HG03095 (cell line): Measurements from ENCODE around the gene IDI1.
"Not testable (repeated sequence)": the region's sequence is repeated elsewhere in the genome, so short reads cannot be mapped to it uniquely, and the experiment has no call there.

Source experiments
- ATAC-seq: cut with Tn5 transposase; IDR thresholded peaks from one replicate; pipeline ENCODE4 v1.9.1; 2021; ENCODE audit warnings: moderate library complexity; ENCODE audit not compliant: unreplicated experiment

Gene IDI1

DNA sequence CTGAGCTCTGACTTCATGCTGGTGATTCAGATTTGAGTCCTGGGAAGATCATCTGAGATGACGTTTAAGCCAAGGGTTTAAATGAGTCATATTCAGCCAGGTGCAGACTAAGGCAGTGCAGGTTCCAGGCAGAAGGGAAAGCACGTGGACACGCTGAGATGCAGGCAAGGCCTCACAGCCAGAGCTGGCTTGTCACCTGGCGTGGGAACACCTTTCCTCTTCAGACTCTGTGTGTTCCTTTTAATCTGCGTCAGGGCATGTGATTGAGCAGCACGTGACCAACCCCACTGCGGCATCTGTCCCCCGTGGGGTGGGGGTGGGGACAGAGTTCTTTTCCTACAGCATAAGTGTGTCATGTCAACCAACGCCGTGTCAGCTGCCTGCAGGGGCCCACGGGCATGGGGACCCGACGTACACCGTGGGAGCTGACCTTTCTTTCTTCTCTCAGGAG, 12.6 kb downstream of the IDI1 start:
- ATAC-seq = peak; percentile 64

DNA sequence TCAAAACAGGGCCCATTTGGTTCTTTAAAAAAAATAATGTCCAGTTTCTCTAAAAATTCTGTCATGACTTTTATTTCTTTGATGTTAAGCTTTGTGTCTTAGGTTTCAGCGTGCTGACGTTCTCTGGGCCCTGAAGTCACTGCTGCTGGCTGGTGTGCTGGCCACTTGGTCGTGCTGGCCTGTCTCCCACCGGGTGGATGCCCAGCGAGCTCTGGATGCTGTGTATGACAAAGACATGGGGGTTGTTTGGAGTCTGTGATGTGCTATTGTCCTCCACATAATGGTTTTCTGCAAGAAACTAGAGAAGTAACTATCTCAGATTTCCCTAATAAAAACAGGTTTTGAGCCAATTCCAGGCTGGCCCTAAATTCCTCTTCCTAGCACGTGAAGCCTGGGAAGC, 13.7 kb downstream of the IDI1 start:
- ATAC-seq = no peak

- no peak for ATAC-seq
Observed at GRCh38 chr10:1034758-1035157, 14.2 kb downstream of the IDI1 start.

- no peak for ATAC-seq
Observed at GRCh38 chr10:1033601-1034000, 15.3 kb downstream of the IDI1 start.

- no peak for ATAC-seq
Observed at GRCh38 chr10:1029838-1030237, 19.1 kb downstream of the IDI1 start.

DNA sequence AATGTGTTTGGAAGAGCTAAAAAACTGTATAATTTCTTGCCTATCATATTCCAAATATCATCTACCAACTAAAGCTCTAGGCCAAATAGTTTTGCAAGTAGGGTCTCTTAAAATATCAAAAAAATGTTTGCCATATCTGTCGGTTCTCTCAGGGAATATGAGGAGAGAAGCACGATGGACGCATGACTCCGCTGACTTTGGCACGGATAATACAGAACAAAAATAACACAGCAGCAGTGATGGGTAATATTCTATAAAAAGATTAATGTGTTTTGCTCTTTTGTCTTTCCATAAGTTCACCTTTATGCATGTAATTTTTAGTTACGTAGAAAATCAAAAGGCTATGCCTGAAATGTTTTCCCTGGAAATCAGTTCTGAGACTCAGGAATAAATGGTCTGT, 22.3 kb downstream of the IDI1 start:
- no peak for ATAC-seq

GRCh38 chr10:1025683-1026082, 23.2 kb downstream of the IDI1 start, which contains the start of gene IDI2:
IDI2 (minus strand) TSS chr10:1025859; CDS start chr10:1024723, 1,136 bp downstream.
- no peak for ATAC-seq

DNA sequence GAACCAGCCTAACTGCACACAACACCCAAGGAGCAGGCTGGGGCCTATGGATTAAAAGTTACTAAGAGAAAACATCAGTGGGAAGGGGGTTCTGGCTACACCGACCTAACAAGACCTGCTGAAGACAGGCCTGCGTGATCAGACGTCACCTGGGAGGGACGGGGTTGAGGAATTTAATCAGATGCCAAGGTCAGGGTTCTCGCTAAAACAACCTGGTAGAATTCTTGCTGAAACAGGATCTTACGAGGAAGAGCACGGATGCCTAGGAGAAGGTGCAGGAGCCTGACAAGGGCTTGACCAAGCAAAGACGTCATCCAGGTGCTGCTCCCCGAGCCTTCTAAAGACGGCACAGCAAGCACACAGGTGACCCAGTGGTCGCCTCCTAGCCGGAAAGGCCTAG, 24.8 kb downstream of the IDI1 start:
- no peak for ATAC-seq

DNA sequence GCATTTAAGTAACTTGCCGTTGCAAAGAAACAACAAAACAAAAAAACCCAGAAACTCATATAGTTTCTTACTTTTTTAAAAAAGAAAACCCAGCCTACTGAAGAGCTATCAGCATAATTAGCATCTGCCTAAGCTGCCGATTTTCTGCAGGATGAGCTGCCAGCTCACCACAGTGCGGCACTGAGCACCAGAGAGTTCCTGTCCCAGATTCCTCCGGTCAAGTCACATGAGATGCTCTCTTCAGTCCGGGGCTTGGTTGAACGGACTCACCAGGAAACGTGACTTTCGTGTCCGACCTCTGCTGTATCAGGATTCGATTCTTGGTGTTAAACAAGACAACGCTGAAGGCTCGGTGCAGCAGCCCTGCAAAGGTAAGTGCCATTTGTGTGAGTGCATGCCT, 26.5 kb downstream of the IDI1 start:
- no peak for ATAC-seq

DNA sequence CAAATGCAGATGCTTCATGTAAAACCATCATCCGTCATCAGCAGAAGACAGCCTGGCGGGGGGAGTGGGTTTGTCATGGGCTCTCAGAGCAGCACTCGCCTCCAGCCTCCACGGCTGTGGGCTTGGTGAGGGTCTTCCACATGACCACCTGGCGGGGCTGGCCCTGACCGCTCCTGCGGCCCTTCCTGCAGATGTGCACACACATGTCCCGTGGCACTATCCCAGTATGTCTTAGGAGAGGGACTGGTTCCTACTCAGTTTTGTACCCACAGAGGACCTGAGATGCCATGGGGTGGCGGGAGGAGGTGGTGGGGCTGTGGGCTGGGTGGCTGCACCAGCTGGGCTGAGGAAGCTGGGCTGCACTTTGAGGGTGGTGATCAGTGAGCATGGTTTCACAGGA, 28.0 kb downstream of the IDI1 start:
- ATAC-seq = no peak

- no peak for ATAC-seq
Observed at GRCh38 chr10:1020460-1020859, 28.5 kb downstream of the IDI1 start.

DNA sequence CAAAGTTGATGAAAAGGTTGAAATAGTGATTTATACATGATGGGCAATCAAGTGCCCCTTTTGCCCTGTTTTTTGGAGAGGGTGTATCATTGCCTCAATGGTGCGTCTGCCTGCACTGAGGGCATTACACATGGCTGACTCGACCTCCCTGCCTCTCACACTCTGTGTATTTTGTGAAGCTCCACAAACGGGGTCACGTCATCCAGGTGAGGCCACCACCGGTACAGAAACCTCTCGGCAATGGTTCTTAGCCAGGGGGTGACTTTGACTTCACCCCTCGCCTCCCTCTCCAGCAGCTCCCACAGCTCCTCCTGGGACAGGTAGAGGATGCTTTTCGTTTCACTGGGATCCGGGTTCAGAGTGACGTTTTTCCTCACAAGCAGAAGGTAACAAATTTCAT, 29.6 kb downstream of the IDI1 start:
- no peak for ATAC-seq

- no peak for ATAC-seq
Observed at GRCh38 chr10:1015688-1016087, 33.2 kb downstream of the IDI1 start.

GRCh38 chr10:1011696-1012095, 37.2 kb downstream of the IDI1 start:
- ATAC-seq = no peak

DNA sequence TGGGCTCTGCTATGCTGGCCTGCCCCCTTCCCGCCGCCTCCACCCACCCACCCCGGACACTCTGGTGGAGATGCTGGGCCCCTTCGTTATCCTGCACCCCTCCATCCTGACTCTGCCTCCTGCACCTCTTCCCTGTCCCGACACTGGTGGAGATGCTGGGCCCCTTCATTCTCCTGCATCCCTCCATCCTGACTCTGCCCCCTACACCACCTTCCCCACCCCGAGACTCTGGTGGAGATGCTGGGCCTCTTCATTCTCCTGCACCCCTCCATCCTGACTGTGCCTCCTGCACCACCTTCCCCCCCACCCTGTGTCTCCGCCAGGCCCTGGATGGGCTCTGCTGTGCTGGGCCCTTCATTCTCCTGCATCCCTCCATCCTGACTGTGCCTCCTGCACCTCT, 38.2 kb downstream of the IDI1 start:
- ATAC-seq = no peak

DNA sequence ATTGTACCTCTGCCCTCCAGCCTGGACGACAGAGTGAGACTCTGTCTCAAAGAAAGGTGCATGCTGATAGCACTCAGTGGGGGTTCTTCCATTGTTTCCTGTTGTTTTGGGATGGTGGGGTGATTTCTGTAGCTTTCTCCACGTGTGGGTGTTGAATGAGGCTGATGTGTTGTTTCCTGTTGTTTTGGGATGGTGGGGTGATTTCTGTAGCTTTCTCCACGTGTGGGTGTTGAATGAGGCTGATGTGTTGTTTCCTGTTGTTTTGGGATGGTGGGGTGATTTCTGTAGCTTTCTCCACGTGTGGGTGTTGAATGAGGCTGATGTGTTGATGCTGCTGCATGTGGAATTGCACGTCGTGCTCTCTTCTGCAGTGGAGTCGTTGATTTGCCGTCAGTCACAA, 39.0 kb downstream of the IDI1 start:
- ATAC-seq = not testable (repeated sequence)

DNA sequence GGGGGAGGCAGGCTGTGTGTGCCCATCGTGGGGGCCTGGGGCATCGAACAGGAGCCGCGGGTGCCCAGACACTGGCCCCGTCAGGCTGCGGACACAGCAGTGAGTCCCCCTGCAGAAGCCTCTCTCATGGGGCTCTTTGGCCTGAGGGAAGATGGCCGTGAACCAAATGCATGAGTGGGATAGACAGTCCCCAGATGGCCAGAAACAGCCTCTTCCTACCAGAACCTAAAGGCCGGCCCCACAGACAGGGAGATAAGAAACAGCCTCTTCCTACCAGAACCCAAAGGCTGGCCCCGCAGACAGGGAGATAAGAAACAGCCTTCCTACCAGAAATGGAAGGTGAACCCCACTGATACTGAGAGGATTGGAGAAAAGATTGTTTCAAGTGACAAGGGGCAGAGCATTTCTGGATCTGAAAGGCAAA, 39.8 kb downstream of the IDI1 start:
- ATAC-seq = no peak

DNA sequence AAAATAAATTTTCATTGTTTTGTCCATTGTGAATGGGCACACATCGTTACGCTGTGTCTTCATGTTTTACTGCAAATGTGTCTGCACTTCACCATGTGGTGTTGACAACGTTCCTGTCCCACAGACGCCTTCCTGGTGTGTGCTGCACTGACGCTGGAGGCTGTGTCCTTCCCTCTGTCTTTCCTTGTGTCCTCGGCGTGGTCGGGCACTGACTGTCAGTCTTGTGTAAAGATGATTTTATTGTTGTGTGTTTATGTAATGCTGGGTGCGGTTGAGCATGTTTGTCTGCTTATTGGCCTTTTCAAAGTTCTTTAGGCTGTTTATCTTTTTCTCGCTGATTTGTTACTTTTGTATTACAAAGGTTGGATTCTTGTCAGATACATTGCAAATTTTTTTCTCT, 41.3 kb downstream of the IDI1 start:
- ATAC-seq = no peak

GRCh38 chr10:1006573-1006972, 42.3 kb downstream of the IDI1 start:
- no peak for ATAC-seq

DNA sequence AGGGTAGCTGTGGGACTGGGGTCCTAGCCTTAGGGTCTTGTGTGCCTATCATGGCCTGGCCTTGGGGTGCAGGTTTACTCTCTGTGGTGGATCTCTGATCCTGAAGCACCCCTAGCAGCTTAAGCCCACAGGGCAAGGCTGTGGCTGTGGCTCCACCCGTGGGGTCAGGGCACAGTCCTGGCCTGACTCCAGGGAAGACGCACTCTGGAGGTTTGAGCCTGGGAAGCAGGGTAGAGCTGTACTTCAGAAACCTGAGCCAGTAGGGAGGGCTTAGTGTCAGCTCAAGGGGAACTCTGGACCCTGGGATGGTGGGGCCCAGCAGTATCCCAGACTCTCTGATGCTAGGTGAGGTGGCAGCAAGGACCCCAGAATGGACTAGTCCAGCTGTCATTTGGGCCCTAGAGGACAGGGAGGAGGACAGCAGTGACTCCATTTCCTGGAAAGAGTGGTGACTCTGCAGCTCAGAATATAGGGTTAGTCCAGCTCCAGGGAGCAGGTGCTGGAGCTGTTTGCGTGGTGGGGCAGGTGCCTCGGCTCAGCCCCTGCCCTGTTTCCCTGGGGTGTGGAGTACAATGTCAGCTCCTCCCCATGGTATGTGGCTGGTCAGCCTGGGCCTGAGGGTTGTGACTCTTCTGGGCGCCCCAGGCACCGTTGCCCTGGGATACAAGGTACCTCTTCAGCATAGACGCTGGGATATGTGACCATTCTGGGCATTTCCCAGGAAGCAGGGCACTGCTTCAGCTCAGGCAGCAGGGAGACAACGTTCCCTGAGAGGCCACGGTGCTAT, 44.8 kb downstream of the IDI1 start:
- ATAC-seq = no peak

DNA sequence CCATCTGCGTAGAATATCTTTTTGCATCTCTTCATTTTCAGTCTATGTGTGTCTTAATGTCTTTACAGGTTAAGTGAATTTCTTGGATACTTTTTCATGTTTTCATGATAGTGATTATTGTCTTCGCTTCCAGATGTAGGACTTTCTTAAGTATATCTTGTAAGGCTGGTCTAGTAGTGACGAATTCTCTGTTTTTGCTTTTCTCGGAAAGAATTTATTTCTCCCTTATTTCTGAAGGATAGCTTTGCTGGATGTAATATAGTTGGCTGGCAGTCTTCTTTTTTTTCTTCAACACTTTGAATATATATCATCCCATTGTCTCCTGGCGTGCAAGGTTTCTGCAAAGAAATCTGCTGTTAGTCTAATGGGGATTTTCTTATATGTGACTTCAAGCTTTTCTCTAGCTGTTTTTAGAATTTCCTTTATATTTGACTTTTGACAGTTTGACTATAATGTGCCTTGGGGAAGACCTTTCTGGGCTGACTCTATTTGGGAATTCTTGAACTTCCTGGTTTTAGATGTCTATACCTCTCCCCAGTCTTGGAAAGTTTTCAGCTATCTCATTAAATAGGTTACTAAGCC, 46.4 kb downstream of the IDI1 start:
- ATAC-seq = no peak

DNA sequence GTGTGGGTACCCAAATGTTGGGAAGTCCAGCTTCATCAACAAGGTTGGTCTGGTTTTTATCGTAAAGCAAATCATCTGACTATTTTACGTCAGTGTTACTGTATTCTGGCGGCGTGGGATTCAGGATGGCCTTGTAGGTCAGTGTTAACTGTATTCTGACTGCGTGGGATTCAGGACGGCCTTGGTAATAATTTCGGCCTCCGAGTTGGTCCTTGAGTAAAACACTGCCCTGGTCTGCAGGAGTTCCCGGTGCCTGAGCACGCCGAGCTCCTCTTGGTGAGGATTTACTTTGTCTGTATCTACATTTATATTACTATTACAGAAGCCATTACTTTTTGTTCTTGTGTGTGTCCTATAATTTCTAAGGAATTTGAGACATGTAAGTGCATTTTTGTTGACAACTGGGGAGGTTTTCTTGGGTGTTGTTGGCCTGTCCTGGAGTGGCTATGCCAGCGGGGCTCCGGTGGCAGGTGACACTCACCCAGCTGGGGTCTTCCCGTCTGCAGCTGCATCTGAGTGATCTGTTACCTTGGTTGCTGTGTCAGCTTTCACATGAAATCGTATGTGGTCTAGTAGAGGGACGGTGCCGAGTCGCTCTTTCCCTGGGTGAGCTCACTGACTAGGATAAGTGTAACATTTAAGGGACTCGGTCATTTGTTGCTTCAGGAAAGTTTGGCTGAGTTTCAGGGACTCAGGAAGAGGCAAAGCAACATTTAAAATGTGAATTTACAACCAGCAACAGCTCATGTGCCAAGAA, 51.5 kb downstream of the IDI1 start:
- no peak for ATAC-seq
